Activated naive CD4-positive, alpha-beta T cell treated with Interleukin-2 at 50 U/mL for 16 hours (primary cell): ENCODE data around the gene PLAGL2.
"Not testable (repeated sequence)": the region's sequence is repeated elsewhere in the genome, so short reads cannot be mapped to it uniquely, and the experiment has no call there.

Experiments used
- DNase-seq: peaks from one replicate; pipeline ENCODE4 v3.0.0-alpha.2; 2020

Gene PLAGL2

DNA sequence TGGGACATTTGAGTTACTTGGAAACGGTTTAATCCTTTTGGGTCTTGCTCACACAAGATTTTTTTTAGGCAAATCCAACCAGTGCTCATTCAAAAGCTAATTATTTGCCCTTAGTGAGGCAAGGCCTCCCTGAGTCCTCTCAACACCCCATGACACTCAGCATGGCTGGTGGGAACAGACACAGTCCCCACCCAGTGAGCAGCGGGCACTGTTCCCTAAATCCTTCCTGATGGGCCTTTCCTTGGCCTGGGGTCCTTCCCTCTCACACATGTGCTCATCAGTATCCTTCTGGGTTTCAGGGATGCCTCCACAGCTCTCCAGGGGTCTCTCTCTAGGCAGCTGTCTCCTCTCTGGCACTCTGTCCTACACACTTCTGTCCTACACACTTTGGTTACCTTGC is 28.0 kb downstream of the PLAGL2 start:
- DNase-seq, result no peak

DNA sequence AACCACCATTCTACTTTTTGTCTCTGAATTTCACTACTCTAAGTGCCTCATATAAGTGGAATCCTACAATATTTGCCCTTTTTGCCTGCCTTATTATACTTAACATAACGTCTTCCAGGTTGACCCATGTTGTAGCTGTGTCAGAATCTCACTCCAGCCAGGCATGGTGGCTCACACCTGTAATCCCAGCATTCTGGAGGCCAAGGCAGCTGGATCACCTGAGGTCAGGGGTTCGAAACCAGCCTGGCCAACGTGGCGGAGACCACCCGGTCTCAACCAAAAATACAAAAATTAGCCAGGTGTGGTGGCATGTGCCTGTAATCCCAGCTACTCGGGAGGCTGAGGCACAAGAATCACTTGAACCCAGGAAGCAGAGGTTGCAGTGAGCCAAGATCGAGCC is 29.8 kb downstream of the PLAGL2 start:
- not testable (repeated sequence) for DNase-seq

DNA sequence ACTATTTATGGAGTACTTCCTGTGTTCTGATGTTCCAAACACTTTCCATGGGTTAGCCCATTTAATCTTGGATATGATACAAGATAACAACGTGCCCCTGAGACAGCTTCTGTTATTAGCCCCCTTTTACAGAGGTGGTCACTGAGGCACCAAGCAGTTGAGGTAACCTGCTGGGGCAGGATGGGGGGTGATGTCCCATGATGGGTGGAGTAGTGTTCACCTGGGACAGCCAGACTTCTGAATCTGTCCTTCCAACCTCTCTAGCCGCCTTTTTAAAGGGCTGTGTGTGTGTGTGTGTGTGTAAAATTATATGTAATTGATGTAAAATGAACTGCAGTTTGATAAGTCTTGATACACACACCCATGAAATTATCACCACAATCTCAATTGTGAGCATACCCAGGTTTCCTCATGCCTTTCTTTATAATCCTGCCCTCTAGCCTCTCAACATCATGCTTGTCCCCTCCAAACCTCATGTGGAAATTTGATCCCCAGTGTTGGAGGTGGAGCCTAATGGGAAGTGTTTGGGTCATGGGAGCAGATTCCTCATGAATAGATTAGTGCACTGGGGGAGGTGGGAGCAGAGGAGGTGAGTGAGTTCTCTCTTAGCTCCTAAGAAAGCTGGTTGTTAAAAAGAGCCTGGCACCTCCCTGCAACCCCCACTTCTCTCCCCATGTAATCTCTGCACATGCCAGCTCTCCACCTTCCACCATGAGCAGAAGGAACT is 39.2 kb downstream of the PLAGL2 start:
- DNase-seq, result no peak

DNA sequence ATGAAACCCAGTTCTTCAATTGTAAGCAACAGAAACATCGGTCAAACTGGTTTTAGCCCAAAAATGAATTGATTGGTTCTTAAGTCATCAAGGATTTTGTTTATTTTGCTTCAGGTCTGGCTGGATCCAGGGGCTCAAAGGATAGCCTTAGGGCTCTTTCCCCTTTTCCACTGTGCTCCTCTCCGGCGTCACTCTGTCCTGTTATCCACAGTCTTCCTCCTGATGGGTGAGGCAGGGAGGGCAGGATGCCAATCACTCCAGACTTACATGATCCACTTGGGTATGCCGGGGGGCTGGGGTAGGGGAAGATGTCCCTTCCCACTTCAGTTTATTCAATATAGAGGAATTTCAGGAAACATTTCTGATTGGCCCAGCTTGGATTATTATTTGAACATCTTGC is 40.0 kb downstream of the PLAGL2 start:
- DNase-seq, result no peak

DNA sequence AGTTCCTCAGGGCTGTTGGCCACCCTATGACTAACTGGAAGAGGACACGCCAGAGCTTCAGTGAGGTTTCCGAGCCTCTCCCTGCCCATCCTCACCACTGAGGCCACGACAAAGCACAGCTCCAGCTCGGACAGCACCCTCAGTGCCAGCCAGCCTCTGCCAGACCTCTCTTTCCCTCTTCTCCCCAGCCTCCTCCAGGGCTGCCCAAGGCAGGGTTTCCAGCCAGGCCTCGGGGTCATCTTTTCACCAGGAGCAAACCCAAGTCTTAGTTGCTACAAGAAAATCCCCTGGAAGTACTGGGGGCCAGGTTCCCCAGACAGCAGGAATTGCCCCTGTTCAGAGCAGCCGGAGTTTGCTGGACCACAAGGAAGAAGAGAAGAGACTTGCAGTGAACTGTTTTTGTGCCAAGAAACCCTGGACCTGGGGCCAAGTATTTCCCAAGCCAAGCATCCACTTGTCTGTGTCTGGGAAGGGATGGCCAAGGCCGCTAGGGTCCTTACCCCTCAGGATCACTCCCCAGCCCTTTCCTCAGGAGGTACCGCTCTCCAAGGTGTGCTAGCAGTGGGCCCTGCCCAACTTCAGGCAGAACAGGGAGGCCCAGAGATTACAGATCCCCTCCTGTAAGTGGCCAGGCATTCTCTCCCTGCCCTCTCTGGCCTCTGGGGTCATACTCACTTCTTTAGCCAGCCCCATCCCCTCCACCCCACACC is 41.6 kb downstream of the PLAGL2 start:
- DNase-seq, result no peak

DNA sequence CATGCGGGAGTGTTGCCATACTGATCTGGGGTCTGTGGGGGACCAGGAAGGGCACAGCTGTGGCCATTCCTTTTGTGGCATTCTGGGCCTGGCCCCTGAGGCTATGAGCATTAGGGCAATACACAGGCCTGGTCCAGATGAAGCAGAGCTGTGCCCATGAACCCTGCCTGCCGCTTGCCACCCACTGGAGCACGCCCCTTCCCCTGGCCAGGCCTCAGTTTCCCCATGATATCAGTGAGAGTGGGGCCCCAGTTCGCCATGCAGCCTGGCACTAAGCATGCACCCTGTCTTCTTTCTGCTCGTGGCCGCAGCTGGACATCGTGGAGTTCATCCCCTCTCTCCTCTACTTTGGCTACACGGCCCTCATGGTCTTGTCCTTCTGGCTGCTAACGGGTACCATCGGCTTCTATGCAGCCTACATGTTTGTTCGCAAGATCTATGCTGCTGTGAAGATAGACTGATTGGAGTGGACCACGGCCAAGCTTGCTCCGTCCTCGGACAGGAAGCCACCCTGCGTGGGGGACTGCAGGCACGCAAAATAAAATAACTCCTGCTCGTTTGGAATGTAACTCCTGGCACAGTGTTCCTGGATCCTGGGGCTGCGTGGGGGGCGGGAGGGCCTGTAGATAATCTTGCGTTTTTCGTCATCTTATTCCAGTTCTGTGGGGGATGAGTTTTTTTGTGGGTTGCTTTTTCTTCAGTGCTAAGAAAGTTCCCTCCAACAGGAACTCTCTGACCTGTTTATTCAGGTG is 42.4 kb downstream of the PLAGL2 start:
- no peak for DNase-seq

DNA sequence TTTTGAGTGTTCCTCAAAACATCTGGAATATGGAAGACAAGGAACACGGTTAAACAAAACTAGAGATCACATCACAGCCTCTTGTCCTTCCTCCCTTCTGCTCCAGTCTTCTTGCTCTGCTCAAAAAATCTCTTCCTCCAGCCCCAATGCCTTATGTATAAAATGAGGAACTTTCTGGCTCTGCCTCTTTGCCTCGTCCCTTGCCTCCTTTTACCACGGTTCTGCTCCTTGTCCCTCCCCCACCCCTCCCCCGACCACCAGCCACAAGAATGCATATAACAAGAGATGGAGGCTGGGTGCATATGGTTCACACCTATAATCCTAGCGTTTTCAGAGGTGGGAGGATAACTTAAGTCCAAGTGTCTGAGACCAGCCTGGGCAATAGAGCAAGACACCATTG is 43.6 kb downstream of the PLAGL2 start:
- no peak for DNase-seq

DNA sequence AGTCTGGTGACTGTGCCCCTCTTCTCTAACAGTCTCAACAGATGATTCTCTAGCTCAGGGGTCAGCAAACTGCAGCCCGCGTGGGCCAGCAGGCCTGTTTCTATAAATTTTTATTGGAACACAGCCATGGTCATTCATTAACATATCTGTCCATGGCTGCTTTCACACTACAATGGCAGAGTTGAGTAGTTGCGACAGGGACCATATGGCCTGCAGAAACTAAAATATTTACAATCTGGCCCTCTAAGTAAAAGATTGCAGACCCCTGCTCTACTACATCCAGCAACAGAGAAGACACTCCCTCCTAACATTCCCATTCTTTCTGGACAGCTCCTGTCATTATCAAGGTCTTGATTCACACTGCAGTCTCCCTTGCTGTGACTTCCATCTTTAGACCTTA is 45.2 kb downstream of the PLAGL2 start:
- no peak for DNase-seq

DNA sequence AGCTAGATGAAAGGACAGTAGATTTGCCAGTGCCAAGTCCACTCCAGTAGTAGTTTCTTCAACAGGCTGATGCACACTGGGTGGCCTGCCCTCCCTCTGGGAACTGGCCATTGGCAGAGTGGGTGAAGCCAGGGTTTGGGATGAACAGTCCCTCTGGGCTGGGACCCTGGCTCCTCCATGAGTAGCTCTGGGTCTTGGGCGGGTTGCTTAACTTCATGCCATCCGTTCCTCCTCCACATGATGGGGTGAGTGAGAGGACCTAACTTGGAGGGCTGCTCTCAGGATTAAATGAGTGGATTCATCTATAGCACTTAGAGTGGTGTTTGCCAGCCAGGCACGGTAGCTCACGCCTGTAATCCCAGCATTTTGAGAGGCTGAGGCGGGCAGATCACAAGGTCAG is 47.2 kb downstream of the PLAGL2 start:
- DNase-seq, result no peak

DNA sequence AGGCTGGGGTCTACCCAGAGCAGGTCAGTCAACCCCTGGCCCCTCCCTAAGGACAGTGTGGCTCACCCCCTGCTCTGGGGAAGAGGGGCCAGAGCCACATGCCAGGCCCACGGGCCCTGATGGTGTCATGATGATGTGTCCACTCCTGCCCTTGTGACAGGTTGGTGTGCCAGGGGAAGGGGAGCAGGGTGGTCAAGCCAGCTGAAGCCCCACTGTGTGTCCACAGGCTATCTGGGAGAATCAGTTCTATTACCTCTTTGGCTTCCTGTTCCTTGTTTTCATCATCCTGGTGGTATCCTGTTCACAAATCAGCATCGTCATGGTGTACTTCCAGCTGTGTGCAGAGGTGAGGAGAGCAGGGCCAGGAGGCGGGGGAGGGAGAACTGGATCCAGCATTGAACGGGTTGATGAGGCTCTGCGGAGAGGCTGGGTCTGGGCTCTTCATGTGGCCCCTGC is 47.7 kb downstream of the PLAGL2 start:
- DNase-seq, result no peak

DNA sequence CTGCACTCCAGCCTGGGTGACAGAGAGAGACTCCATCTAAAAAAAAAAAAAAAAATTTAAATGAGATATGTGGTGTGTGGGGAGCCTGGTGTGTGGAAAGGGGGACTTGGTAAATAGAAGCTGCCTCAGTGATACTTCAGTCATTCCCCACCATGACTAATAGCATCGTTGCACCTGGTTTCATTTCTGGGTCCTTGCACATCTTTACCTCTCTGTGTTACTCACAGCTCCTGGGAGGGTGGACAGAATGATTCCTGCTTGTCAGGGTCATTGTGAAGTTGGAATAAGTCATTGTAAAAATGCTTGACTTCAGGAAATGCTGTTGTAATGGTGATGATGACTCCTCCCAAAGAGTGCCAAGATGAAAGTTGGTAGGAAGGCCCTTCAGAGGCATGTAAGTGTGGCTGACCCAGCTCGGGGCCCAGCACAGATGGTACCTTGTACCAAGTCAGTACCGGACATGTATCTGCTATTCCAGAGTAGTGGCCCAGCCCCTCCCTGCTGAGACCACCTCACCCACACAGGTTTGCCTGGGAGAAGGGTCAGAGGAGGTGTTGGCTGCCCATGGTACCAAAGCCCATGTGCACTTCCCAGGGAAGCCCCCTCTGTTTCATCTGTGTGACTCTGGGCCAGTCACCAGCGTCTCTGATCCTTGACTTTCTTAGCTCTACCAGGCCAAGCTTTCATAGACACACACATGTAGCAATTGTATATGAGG is 48.4 kb downstream of the PLAGL2 start:
- DNase-seq, result no peak

DNA sequence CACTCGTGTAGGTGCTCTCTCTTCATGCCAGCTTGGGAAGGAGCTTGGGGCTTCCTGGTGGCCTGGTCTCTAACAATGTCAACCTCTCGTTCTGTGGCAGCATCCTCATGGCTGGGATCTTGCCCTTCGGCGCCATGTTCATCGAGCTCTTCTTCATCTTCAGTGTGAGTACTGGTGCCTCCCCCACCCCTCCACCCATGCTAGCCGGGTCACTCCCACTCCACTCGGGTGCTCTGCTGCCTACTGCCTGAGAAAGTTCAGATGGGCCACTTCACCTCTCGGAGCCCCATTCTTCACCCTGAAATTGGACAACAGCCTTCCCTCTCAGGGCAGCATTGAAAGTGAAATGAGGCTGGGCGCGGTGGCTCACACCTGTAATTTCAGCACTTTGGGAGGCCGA is 49.2 kb downstream of the PLAGL2 start:
- DNase-seq, result no peak

DNA sequence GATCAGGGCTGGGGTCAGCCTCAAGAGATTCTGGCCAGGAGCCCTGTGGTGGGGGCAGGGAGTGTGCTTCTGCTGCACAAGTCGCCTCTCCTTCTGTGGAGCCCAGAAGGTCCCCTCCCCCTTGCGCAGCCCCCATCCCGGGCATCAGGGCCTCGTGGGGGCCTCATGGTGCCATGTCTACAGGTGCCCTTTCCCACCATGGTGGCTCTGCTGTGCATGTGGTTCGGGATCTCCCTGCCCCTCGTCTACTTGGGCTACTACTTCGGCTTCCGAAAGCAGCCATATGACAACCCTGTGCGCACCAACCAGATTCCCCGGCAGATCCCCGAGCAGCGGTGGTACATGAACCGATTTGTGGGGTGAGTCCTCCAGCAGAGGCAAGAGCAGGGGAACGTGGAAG is 49.9 kb downstream of the PLAGL2 start:
- no peak for DNase-seq

DNA sequence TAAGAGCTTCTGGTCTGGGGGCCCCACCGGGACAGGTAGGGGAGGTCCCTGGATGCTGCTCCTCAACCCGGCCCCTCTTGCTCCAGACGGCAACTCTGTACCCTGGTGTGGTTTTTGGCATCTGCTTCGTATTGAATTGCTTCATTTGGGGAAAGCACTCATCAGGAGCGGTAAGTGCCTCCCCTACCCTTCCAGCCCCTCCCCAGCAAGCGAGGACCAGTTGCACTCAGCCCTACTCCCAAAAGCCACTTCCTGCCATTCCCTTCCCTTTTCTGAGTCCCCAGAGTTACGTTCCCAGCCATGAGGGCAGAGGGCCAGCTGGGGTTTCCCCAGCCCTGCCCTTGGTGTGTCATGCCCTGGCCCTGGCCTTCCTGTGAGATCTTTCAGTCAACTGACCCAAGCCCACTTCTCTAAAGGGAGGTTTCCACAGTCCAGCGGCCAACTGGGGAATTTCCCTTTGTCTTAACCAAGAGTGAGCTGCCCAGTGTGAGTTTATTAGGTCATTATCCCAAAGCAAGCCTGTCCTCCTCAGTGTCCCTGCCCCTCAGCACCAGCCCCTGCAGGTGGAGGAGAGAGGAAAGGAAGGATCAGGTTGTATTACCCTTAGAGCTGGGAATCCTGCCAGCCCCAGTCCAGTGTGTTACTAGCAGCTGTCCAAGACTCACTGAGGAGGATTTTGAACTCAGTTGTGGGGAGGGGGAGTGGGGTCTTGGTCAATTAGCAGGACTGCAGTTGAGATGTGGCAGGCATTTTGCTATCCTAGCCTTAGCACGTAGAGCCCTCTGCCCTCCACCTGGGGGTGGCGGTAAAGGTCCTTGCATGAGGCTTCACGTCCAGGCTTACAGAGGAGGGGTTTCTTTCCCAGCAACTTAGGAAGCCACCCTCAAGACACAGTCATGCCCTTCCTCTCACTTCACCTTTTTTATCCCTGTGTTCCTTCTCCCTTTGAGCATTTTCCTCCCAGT is 52.2 kb downstream of the PLAGL2 start:
- peak; percentile 33 for DNase-seq

DNA sequence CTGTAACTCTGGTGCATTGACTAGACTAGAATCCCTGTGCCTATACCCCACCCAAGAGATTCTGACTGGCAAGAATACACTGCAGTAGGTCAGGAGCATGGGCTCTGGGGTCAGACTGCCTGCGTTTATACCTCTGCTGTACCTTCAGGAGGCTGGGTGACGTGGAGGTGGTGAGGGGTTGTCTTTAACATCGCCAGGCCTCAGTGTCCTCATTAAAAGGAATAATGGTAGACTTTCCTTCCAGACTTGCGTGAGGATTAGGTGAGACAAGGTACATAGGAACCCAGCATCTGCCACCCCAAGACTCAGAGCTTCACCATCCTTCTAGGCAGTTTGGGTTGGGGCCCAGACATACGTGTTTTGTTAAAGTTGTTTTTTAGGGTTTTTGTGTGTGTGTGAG is 53.8 kb downstream of the PLAGL2 start:
- DNase-seq, result no peak

DNA sequence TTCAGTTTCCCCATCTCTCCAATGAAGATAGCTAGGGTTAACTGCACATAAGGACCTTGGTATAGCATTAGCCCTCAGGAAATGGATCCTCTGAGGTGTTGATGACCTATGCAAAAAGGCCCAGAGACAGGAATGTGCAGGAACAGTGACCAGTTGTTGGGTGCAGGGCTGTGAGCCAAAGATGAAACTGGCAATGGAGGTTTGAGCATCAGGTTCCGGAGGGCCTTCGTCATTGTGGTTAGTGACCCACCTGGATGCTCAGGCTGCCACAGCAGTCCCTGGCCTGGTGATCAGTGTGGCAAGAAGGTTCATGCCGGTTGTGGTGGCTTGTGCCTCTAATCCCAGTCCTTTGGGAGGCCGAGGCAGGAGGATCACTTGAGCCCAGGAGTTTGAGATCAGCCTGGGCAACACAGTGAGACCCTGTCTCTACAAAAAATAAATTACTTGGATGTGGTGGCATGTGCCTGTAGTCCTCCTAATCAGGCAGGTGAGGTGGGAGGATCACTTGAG is 54.3 kb downstream of the PLAGL2 start:
- no peak for DNase-seq

DNA sequence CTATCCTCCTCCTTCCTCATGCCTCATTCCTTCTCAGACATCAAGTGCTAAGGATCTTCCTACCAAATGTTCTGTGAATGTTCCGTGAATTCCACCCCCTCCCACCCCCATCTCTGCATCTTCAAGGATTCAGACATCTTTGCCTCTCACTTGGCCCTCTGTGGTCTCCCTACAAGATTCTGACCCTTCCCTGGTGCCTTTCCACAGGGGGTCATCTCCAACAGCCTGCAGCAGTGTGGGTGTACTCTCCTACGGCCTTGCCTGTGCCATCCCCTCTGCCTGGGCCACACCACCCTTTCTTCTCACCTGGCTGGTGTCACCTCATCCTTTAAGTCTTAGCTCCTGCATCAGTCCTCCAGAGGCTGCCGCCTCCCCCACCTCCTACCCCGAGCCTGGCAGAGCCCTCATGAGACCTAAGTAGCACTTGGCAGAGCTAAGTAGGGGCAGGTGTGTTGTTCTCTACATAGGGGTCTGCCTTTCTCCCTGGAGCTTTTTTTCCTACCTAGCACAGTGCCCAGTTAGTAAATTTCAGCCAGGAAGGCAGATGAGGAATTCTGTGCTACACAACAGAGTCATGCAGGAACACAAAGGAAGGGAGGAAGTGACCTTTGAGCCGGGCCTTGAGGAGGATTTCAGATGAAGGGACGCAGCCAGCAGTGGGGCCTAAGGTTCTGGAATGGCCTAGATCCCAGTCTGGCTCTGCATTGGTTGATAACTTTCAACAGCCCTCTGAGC is 55.0 kb downstream of the PLAGL2 start:
- DNase-seq, result no peak

DNA sequence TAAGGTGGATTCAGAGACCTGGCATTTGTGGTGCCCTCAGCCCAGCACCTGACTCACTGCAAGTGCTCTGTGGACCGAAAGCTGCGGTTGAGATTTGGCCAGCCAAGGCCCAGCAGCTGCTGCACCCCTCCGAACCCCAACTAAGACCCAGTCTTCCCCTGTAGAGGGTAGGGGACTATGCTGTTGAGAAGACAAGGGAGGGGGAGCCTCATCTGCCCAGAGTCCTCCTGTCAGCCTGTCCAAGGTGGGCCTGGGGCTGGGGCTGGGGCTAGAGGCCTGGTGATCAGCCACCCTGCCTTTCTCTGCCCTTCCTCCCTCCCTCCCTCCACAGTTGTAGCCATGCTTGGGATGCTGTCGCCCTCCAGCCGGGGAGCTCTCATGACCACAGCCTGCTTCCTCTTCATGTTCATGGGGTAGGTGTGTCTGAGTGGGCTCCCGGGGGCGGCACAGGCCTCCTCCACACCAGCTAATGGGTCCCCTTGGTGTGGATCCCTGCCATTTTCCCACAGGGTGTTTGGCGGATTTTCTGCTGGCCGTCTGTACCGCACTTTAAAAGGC is 57.2 kb downstream of the PLAGL2 start:
- DNase-seq, result no peak

DNA sequence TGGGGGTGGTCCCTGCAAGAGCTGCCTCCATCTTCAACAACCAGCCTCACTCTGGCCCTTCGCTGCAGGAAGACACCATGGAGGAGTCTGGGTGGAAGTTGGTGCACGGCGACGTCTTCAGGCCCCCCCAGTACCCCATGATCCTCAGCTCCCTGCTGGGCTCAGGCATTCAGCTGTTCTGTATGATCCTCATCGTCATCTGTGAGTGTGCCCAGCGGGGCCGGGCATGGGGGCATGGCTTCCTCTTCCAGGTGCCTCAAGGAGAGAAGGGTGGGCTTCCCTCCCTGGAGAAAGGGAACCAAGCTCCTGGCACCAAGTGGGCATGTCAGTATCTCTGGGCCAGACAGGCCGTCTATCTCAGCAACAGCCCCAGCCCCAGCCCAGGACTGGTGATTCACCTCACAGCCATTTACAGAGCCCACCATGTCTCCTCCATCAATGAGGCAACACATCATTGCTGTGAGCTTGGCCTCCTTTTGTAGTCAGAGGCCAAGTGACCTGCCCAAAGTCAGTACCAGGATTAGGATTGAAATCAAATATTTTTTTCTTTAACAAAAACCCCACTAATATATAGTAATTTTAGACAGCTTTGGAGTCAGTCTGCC is 57.9 kb downstream of the PLAGL2 start:
- DNase-seq, result no peak
